ENCODE results near the gene FBXW9. TPM values are rescaled to one million over a fixed set of nuclear protein-coding genes. Genes with fewer than 3 reads are reported as not detected.

The FBXW9 gene
- total RNA-seq, 2 experiments from 2014 or later = 10.2 to 10.5 TPM

GRCh38 chr19:12669270-12670158 lies 26.9 kb downstream of the FBXW9 start:
- ChIA-PET CTCF (interaction anchor here (0.7 to 2.1 kb wide), 6 partner anchors 8 to 216 kb away, joined by 3 to 10 read pairs (median 4); partner anchors contain the start of genes FBXW9 and GET3), POLR2A (interaction anchor here (0.6 to 1.4 kb wide), 2 partner anchors 13 to 30 kb away, joined by 5 read pairs; no protein-coding TSS in a partner anchor)

- POLR2A ChIA-PET = interaction anchor here (0.5 to 1.4 kb wide), 3 partner anchors 13 to 49 kb away, joined by 3 to 5 read pairs (median 5); no protein-coding TSS in a partner anchor
- CTCF ChIA-PET = interaction anchor here (0.7 to 2.1 kb wide), 7 partner anchors 9 to 216 kb away, joined by 3 to 10 read pairs (median 3); partner anchors contain the start of genes FBXW9 and GET3
Measured at GRCh38 chr19:12668932-12669269, 27.5 kb downstream of the FBXW9 start.

GRCh38 chr19:12668346-12668745 lies 28.1 kb downstream of the FBXW9 start:
- CTCF ChIA-PET = interaction anchor here (1.1 to 2.1 kb wide), 3 partner anchors 10 to 217 kb away, joined by 3 to 10 read pairs (median 3); no protein-coding TSS in a partner anchor

GRCh38 chr19:12667731-12668302 lies 28.6 kb downstream of the FBXW9 start:
- CTCF ChIA-PET = interaction anchor here (1.1 to 2.1 kb wide), 2 partner anchors 10 to 28 kb away, joined by 3 to 10 read pairs; no protein-coding TSS in a partner anchor

More at GRCh38 chr19:12668346-12668745, 28.1 kb downstream of the FBXW9 start:
- POLR2A ChIA-PET = interaction anchor here (0.5 to 1.4 kb wide), 2 partner anchors 29 to 49 kb away, joined by 3 to 5 read pairs; no protein-coding TSS in a partner anchor

GRCh38 chr19:12666265-12667048 lies 30.0 kb downstream of the FBXW9 start, which contains the start of the genes MAN2B1 and WDR83:
TSS of gene MAN2B1 (minus strand) at chr19:12666742. CDS start at chr19:12666701, 41 bp downstream.
TSS of gene WDR83 (plus strand) at chr19:12666807. CDS start at chr19:12669791, 2,984 bp downstream.
- ChIA-PET POLR2A (interaction anchor here (0.6 to 1.1 kb wide), 2 partner anchors 57 to 223 kb away, joined by 3 to 4 read pairs; partner anchors contain the start of gene TNPO2), CTCF (interaction anchor here (0.5 to 2.4 kb wide), 6 partner anchors 10 to 339 kb away, joined by 3 to 11 read pairs (median 4); partner anchors contain the start of gene DHPS)

More at GRCh38 chr19:12667731-12668302, 28.6 kb downstream of the FBXW9 start:
- POLR2A ChIA-PET = interaction anchor here (1.4 kb wide), 1 partner anchor 28 kb away, joined by 5 read pairs; no protein-coding TSS in a partner anchor

- ChIA-PET POLR2A (interaction anchor here (0.5 to 1.1 kb wide), 2 partner anchors 39 to 58 kb away, joined by 3 to 5 read pairs; partner anchors contain the start of gene TNPO2), CTCF (interaction anchor here (1.3 to 2.4 kb wide), 3 partner anchors 11 to 92 kb away, joined by 4 to 11 read pairs (median 9); no protein-coding TSS in a partner anchor)
Measured at GRCh38 chr19:12665671-12666264, 30.7 kb downstream of the FBXW9 start.

- ChIA-PET CTCF (interaction anchor here (1.9 to 2.4 kb wide), 2 partner anchors 11 to 25 kb away, joined by 9 to 11 read pairs; no protein-coding TSS in a partner anchor), POLR2A (interaction anchor here (0.5 to 1.1 kb wide), 2 partner anchors 38 to 58 kb away, joined by 3 to 5 read pairs; partner anchors contain the start of gene TNPO2)
Measured at GRCh38 chr19:12665281-12665573, 31.2 kb downstream of the FBXW9 start.

GRCh38 chr19:12664406-12665280 lies 31.8 kb downstream of the FBXW9 start:
- POLR2A ChIA-PET = interaction anchor here (0.5 kb wide), 1 partner anchor 37 kb away, joined by 5 read pairs; no protein-coding TSS in a partner anchor
- CTCF ChIA-PET = interaction anchor here (0.6 to 2.4 kb wide), 4 partner anchors 8 to 25 kb away, joined by 3 to 11 read pairs (median 6); no protein-coding TSS in a partner anchor

GRCh38 chr19:12660980-12661379 lies 35.5 kb downstream of the FBXW9 start:
- POLR2A ChIA-PET = interaction anchor here (0.7 kb wide), 2 partner anchors 21 to 131 kb away, joined by 3 to 13 read pairs; no protein-coding TSS in a partner anchor
- CTCF ChIA-PET = interaction anchor here (0.7 to 0.8 kb wide), 2 partner anchors 48 to 100 kb away, joined by 3 read pairs; no protein-coding TSS in a partner anchor

- CTCF ChIA-PET = interaction anchor here (0.5 to 1.1 kb wide), 5 partner anchors 10 to 91 kb away, joined by 3 to 5 read pairs (median 3); no protein-coding TSS in a partner anchor
- POLR2A ChIA-PET = interaction anchor here (0.7 kb wide), 1 partner anchor 66 kb away, joined by 4 read pairs; no protein-coding TSS in a partner anchor
Measured at GRCh38 chr19:12657966-12658365, 38.5 kb downstream of the FBXW9 start.

- ChIA-PET POLR2A (interaction anchor here (0.5 to 0.7 kb wide), 2 partner anchors 44 to 67 kb away, joined by 3 to 4 read pairs; no protein-coding TSS in a partner anchor), CTCF (interaction anchor here (0.7 to 1.1 kb wide), 3 partner anchors 16 to 90 kb away, joined by 3 to 5 read pairs (median 3); no protein-coding TSS in a partner anchor)
Measured at GRCh38 chr19:12656899-12657571, 39.4 kb downstream of the FBXW9 start.

- ChIA-PET POLR2A (no interaction called here), CTCF (no interaction called here)
Measured at GRCh38 chr19:12655546-12655945, 40.9 kb downstream of the FBXW9 start.

- ChIA-PET POLR2A (no interaction called here), CTCF (no interaction called here)
Measured at GRCh38 chr19:12652219-12652618, 44.2 kb downstream of the FBXW9 start.

GRCh38 chr19:12649941-12650340 lies 46.5 kb downstream of the FBXW9 start:
- ChIA-PET POLR2A (no interaction called here), CTCF (interaction anchor here (1.5 kb wide), 1 partner anchor 10 kb away, joined by 4 read pairs; no protein-coding TSS in a partner anchor)

GRCh38 chr19:12648088-12648487 lies 48.3 kb downstream of the FBXW9 start:
- POLR2A ChIA-PET = no interaction called here
- CTCF ChIA-PET = interaction anchor here (0.7 kb wide), 1 partner anchor 10 kb away, joined by 4 read pairs; no protein-coding TSS in a partner anchor
